ENCODE results near the gene KLF1.
A peak's percentile ranks its signal among the peaks of the same experiment; 100 is the strongest.

The KLF1 gene

DNA sequence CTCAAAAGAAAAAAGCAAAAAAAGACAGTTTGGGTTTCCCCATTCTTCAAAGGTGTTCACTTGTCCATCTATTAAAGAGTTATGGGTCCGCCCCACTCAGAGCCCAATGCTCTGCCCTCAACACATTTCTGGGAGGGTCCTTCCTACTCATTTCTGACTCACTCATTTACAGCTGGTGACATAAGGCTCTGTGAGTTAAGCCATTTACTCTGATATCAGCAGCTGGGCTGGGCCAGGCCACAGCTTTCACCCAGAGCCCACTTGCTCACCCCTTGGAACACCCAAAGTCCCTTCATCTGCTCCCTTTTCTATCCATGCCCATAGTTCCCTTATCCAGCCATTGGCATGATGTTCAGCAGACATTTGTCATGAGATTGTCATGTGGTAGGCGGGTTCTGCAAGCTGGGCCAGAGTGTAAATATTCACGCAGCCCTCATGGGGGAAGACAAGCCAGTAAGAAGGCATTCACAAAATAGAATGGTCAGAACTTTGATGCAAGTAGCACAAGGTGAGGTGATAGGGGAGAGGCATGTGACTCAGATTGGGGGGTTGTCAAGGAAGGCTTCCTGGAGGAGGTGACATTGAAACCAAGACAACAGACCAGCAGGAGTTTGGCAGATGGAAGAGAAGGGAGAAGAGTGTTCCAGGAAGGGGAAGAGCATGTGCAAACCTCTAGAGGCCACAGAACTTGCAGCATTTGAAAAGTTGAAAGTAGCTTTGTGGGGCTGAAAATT is 42.8 kb downstream of the KLF1 start:
- no peak overlapping the region for H3K27ac ChIP-seq
- TF ChIP-seq ZFX (IDR thresholded peaks at IDR 0.05; ENCODE audit: borderline replicate concordance): no peak
- TF ChIP-seq, protein P1, sequence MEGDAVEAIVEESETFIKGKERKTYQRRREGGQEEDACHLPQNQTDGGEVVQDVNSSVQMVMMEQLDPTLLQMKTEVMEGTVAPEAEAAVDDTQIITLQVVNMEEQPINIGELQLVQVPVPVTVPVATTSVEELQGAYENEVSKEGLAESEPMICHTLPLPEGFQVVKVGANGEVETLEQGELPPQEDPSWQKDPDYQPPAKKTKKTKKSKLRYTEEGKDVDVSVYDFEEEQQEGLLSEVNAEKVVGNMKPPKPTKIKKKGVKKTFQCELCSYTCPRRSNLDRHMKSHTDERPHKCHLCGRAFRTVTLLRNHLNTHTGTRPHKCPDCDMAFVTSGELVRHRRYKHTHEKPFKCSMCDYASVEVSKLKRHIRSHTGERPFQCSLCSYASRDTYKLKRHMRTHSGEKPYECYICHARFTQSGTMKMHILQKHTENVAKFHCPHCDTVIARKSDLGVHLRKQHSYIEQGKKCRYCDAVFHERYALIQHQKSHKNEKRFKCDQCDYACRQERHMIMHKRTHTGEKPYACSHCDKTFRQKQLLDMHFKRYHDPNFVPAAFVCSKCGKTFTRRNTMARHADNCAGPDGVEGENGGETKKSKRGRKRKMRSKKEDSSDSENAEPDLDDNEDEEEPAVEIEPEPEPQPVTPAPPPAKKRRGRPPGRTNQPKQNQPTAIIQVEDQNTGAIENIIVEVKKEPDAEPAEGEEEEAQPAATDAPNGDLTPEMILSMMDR (IDR thresholded peaks at IDR 0.05): no peak

DNA sequence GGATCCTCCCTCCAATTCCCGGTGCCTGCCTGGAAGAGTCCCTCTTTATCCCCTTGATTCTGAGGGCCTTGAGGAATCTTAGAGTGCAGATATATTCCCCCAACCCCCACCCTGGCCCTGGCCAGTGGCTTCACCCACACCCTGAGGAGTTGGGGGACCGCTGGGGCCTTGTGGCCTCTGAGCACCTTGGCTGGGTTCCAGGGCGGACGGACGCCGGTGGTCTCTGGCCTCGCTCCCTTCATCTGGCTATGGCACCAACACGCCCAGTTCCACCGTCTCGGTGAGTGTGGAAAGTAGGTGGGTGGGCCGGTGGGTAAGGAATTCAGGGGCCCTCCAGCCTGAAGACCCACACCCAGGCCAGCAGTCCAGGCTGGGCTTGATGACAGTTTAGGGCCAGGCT is 43.7 kb downstream of the KLF1 start:
- H3K27ac ChIP-seq: no peak overlapping the region
- TF ChIP-seq, protein P1 (IDR thresholded peaks at IDR 0.05): no peak
- TF ChIP-seq ZFX (IDR thresholded peaks at IDR 0.05; ENCODE audit: borderline replicate concordance): no peak

DNA sequence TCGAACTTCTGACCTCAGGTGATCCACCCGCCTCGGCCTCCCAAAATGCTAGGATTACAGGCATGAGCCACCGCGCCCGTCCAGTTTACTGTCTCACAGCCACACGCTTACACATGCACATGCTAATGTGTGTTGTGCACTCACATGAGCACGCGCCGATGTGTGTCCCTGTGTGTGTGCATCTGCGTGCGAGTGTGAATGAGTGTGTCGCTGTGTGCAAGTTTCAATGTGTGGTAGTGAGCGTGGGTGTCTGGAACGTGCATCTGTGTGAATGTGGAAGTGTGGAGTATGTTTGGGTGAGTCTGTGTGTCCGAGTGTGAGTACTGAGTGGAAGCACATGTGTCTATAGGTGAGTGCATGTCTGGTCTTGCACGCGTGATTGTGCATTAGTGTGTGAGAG is 44.5 kb downstream of the KLF1 start:
- H3K27ac ChIP-seq: no peak overlapping the region
- TF ChIP-seq, protein P1 (IDR thresholded peaks at IDR 0.05): no peak
- no peak for TF ChIP-seq ZFX (IDR thresholded peaks at IDR 0.05; ENCODE audit: borderline replicate concordance)

DNA sequence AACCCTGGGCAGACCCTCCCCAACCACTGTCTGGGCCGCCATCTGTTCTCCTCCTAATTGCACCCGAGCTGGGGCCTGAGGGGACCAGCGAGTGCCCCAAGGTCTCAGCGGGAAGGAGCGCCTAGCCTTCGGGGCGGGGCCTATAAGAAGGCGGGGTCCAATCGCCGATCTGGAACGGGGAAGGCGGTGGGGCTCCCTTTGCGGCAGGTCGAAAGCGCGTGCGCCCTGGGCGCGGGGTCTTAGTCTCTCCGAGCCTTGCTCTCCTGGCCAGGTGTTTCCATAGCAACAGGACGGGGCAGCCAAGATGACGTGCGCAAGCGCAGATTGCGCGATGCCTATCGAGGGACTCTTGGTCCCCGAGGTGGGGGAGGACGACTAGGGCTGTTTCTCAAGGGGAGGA is 45.9 kb downstream of the KLF1 start:
- H3K27ac ChIP-seq: peak overlapping the region; percentile 62

DNA sequence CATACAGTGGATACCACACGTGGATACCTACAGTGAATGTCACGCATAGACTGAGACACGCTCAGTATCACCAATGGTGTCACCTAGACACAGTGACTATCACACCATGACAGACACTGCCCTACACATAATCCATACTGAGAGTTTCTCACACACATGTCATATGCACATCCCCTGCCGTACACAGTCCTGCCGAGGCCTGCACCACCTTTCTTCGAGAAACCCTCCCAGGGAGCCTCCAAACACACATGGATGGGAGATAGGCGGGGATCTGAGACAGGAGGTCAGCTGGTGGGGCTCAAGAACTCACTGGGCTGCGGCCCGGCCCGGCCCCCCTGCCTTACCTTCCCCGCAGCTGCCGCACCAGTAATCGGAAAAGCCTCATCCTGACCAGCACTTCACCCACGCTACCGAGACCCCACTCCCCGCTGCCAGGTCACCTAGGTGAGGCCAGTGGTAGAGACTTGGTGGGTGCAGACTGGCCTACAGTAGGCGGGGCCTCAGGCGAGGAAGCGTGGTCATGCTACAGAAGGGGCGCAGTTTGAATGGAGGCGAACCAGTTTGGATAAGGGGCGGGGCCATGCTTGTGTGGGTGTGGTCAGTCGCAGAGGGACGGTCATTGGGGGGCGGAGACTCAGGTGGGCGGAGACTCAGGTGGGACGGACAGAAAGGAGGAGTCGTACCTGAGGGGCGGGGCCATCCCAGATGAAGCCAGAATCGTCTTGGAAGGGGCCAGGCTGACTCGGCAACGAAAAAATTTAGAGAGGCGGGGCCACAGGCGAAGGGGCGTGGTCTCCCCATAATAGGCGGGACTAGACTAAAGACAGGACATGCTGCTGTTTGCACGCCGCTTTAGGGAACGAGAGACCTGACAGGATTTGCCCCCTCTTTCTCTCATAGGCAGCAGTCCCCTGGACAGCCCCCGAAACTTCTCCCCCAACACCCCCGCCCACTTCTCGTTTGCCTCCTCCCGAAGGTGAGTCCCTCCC is 46.6 kb downstream of the KLF1 start:
- H3K27ac ChIP-seq: peak overlapping the region; percentile 62
- TF ChIP-seq, protein P1 (IDR thresholded peaks at IDR 0.05): no peak
- TF ChIP-seq ZFX (IDR thresholded peaks at IDR 0.05; ENCODE audit: borderline replicate concordance): no peak

More for the DNA sequence above, 45.9 kb downstream of the KLF1 start:
- TF ChIP-seq, protein P1 (IDR thresholded peaks at IDR 0.05): no peak
- no peak for TF ChIP-seq ZFX (IDR thresholded peaks at IDR 0.05; ENCODE audit: borderline replicate concordance)

DNA sequence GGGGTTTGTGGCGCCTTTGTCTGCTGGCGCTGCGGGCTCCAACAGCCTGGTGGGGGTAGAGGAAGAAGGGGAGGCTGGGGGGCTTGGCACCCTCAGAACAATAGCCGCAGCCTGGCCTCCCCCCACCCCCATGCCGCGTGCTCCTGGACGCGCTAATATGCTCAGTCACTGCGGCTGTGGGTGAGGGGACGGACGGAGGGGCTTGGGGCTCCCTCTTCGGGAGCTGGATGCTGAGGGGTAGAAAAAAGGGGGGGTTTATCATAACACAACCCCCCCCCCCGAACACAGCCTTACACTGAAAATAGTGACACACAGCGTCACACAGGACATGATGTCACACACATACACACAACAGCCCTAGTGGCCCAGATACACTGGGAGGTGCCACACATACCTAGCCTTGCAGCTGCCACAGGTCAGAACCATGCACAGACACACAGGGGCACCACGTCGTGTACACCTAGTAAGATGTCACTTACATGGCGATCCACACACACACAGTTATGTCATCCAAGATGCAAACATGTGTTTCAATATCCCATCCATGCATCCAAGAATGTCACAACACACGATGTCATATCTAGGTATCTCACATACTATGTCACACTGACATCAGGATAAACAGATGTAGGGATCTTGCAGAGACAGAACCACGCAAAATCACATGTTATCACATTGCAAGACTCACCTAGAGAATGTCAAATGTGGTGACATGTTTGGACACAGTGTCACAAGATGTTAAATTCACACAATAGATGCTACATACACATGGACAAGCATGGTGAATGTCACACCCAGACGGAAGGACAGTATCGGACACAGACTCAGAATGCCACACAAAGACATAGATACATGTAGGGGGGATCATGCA is 47.9 kb downstream of the KLF1 start:
- no peak for TF ChIP-seq ZFX (IDR thresholded peaks at IDR 0.05; ENCODE audit: borderline replicate concordance)
- TF ChIP-seq, protein P1 (IDR thresholded peaks at IDR 0.05): no peak
- no peak overlapping the region for H3K27ac ChIP-seq
